Stimulated activated CD8-positive, alpha-beta memory T cell treated with anti-CD3 and anti-CD28 coated beads, Interleukin-4, amount 100 ng/mL, for 4 hours (primary cell): ENCODE measurements around the gene CD300H.
"Not testable (repeated sequence)": the region's sequence is repeated elsewhere in the genome, so short reads cannot be mapped to it uniquely, and the experiment has no call there.

Experiments
- DNase-seq, 2 donors: peaks; one replicate each; pipeline ENCODE4 v3.0.0-alpha.2; 2020; ENCODE audit warnings: low read depth in 2 of 2, low spot score in 1 of 2

CD300H gene

DNA sequence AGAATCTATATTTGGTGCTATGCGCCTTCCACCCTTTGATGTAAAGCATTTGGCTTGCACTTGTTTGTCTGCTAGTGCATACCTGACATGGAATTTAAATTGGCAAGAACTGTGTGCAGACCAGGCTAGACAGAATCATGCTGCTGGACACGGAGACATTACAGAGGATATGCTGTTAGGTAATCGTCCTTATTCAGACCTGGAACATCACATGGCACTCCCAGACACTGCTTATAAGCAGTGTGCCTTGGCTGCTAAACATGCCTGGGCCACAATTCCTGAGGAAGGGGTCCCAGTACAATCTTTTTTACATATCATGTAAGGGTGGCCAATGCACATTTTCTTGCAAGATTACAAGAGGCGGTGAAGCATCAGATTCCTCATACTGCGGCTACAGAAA lies 18.4 kb upstream of the CD300H start:
- DNase-seq, result no peak

DNA sequence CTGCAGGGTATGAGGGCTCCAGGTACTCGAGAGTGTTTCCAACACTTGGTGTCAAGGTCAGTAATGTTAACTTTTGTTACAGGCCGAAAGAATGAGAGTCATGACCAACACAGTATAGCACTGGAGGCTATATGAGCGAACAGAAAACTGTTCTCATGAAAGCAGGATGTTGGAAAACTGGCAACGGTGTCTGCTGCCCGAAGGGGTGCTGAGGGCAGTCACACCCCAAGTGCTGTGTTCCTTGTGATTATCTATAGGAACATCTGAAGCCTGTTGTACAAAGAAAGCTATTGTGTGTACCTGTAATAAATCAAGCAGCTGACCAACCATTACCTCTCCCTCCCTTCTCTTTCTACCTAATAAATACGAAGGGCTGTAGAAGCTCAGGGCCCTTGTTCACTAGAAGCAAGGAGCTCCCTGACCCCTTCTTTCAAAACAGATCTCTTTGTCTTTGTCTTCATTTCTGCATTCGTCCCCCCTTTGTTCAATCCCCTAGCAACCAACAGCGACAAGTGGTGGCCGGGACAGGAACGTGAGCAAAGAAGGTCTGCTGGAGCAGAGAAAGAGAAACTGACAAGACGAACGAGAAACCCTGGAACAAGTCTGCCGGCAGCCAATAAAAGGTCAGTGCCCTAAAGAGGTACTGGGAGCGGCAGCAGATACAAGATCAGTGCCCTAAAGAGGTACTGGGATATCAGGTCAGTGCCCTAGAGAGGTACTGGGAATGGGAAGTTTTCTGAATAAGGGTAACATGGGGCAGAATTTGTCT lies 17.2 kb upstream of the CD300H start:
- DNase-seq, result no peak

- DNase-seq, result no peak
These were observed 15.3 kb upstream of the CD300H start for GRCh38 chr17:74582633-74583032.

- no peak for DNase-seq
These were observed 12.6 kb upstream of the CD300H start for GRCh38 chr17:74579900-74580299.

GRCh38 chr17:74578979-74579378 lies 11.7 kb upstream of the CD300H start:
- DNase-seq, result no peak

GRCh38 chr17:74574489-74575142 lies 7.3 kb upstream of the CD300H start:
- no peak for DNase-seq

GRCh38 chr17:74573635-74574034 lies 6.3 kb upstream of the CD300H start:
- DNase-seq, result not testable (repeated sequence)

GRCh38 chr17:74573169-74573568 lies 5.9 kb upstream of the CD300H start:
- no peak for DNase-seq

DNA sequence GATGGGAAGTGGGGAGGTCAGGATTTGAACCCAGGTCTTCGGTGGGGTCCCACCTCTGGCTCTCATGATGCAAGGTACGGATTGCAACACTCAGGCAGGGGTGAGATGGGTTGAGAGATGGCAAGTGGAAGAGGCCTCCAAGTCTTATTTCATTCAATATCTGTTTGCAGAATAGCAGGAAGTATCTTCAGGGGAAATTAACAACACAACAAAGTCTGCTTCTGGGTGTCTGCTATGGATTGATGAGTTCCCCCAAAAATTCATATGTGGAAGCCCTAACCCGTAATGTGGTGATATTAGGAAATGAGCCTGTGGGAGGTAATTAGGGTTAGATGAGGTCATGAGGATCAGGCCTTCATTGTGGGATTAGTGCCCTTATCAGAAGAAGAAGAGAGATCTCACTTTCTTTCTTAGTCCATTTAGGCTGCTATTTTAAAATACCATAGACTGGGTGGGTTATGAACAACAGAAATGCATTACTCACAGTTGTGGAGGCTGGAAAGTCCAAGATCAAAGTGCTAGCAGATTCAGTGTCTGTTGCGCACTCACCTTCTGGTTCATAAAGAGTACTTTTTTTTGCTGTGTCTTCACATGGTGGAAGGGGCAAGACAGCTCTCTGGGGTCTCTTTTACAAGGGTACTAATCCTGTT lies 4.4 kb upstream of the CD300H start:
- DNase-seq, result no peak

GRCh38 chr17:74569020-74570003 lies 2.0 kb upstream of the CD300H start:
- DNase-seq, result no peak

GRCh38 chr17:74568106-74568873 lies 981 bp upstream of the CD300H start:
- no peak for DNase-seq

- DNase-seq, result no peak
These were observed 1.1 kb downstream of the CD300H start for GRCh38 chr17:74566132-74566753.

- DNase-seq, result no peak
These were observed 2.2 kb downstream of the CD300H start for GRCh38 chr17:74565126-74565525.

DNA sequence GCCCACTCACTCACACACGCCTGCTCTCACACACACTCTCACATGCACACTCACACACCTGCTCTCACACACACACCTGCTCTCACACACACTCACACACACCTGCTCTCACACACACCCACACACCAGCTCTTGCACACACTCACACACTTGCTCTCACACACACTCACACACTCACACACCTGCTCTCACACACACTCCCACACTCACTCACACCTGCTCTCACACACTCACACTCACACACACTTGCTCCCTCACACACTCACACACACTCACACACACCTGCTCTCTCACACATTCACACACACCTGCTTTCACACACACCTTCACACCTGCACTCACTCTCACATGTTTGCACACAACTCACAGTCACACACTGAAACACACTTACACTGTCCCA lies 4.0 kb downstream of the CD300H start:
- no peak for DNase-seq

DNA sequence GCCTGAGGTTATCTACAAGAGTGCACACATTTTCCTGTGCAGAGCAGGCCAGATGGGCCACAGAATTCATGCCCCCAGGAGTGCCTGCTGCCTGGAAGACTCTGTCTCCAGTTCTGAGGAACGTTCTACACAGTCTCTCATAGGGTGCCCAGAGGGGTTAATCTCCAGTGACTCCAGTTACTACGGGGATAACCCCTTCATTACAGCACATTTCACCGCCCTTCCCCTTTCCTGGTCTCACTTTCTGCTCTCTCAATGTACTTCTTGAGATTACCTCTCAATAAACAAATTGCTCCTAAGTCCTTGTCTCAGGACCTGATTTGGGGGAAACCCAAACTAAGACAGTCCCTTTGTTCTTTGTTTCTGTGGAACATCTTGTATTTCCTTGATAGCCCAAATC lies 5.7 kb downstream of the CD300H start:
- DNase-seq, result no peak

DNA sequence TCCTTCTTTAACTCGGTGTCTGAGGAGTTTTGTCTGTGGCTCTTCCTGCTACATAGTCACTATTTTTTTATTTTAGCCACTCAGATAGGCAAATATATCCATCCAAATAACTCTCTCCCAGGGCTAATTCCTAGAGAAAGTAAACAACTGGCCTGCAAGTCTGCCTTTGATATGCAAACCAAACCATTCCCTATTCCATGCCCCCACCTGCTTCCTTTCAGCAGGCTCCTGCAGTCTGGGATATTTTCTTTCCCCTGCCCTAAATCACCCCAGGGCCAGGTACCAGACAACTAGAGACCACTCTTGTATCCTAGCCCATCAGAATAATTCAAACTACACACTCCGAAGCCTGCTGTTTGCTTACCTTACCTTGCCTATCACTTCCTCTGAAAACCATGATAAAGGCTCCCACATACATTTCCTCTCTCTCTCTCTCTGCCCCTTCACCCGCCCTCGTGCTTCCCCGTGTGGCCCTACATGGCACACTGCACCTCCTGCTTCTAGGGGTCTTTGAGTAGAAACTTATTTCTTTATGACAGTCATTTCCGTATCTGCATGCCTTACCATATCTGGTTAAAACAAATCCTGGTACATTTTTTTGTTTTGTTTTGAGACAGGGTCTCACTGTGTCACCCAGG lies 8.3 kb downstream of the CD300H start:
- DNase-seq, result no peak

- not testable (repeated sequence) for DNase-seq
These were observed 8.9 kb downstream of the CD300H start for GRCh38 chr17:74558402-74558801.

DNA sequence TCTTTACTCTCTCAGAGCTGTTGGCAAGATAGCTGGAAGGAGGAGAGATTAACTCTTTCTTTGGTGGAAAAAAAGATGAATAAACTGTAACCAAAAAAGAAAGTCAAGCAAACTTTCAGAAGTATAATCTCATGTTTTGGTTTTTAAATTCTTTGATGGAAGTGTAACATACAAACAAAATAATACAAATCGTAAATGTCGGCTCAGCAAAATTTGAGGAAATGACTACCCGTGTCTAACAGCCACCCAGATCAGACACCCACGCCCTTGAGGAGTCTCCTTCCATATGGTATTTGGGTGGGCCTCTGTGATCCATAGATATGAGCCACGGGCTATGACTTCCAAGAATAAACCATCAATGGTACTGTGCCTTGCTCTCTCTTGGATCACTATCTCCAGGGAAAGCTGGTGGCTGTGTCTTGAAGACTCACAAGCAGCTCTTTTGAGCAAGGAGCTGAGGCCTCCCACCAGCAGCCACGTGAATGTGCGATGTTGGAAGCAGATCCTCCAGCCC lies 11.8 kb downstream of the CD300H start:
- DNase-seq, result no peak

GRCh38 chr17:74554909-74555308 lies 12.4 kb downstream of the CD300H start:
- no peak for DNase-seq
